Transverse colon (tissue), 4 donors: ENCODE results near the gene CLASRP. TPM values are rescaled to one million over a fixed set of nuclear protein-coding genes. Genes with fewer than 3 reads are reported as not detected.
"Not testable (repeated sequence)": the region's sequence is repeated elsewhere in the genome, so short reads cannot be mapped to it uniquely, and the experiment has no call there.

Experiments used
- DNase-seq: peaks from one replicate; pipeline ENCODE4 v3.0.0-alpha.2; 2019
- H3K27ac ChIP-seq, 4 donors: fragments of 200-600 bp; sonication (generic); 2 replicates each; pipeline ENCODE4 v1.5.1; 2016 to 2018; ENCODE audit warnings: inconsistent platforms in 4 of 4
- H3K27me3 ChIP-seq: fragments of 200-600 bp; sonication (generic); 2 replicates; pipeline ENCODE4 v1.5.1; 2017; ENCODE audit warnings: inconsistent platforms
- H3K36me3 ChIP-seq, 4 donors: fragments of 200-600 bp; sonication (generic); 2 replicates each; pipeline ENCODE4 v1.5.1; 2017 to 2019; ENCODE audit warnings: inconsistent platforms in 4 of 4
- H3K4me1 ChIP-seq, 4 donors: fragments of 200-600 bp; sonication (generic); 2 replicates each; pipeline ENCODE4 v1.5.1; 2017 to 2020; ENCODE audit warnings: inconsistent platforms in 4 of 4
- H3K4me3 ChIP-seq, 4 donors: fragments of 200-600 bp; sonication (generic); 1 replicate in 1 of 4; 2 replicates in 3 of 4; pipeline versions ENCODE4 v1.5.1 to v1.6.1; 2017 to 2019; ENCODE audit warnings: inconsistent platforms in 4 of 4
- H3K9me3 ChIP-seq, 2 donors: fragments of 200-600 bp; sonication (generic); 2 replicates each; pipeline ENCODE4 v1.5.1; 2017 to 2019; ENCODE audit warnings: inconsistent platforms in 2 of 2
- CTCF ChIP-seq, 5 experiments: fragments of 200-600 bp in 3 of 5; fragments of 450-650 bp in 2 of 5; sonication (generic) in 3 of 5; IDR thresholded peaks; 1 replicate in 2 of 5; 2 replicates in 3 of 5; pipeline ENCODE4 v1.5.1; 2016 to 2017; ENCODE audit warnings: antibody characterized with exemption in 5 of 5, inconsistent platforms in 3 of 5, mild to moderate bottlenecking in 2 of 5, moderate library complexity in 1 of 5
- EP300 ChIP-seq: sonication (generic); formaldehyde crosslinking; IDR thresholded peaks from one replicate; pipeline ENCODE4 v1.6.1; 2017; ENCODE audit warnings: antibody characterized with exemption, low read depth
- POLR2A ChIP-seq: fragments of 450-650 bp; IDR thresholded peaks from one replicate; pipeline ENCODE4 v1.6.1; 2016; ENCODE audit warnings: antibody characterized with exemption, mild to moderate bottlenecking, moderate library complexity
- POLR2AphosphoS5 ChIP-seq, 3 donors: sonication (generic); formaldehyde crosslinking; IDR thresholded peaks; one replicate each; pipeline ENCODE4 v1.6.1; 2016; ENCODE audit warnings: antibody characterized with exemption in 3 of 3
- WGBS, 2 donors: methylation state at CpG; one replicate each; pipeline ENCODE4 v1.1.5; 2018; ENCODE audit warnings: low coverage in 1 of 2; 5-methylcytosine and 5-hydroxymethylcytosine counted together
- in situ Hi-C, 4 donors: fragments of 200-750 bp; cut with MboI; loops; one replicate each; pipeline versions ENCODE4 v1.15.0 to v1.15.1; 2017; ENCODE audit warnings: low sequenced_read_pairs in 3 of 4, low pct_ligation_motif_present in 1 of 4, low pct_unique_long_range_greater_than_20kb in 1 of 4
- intact Hi-C: fragments of 100-400 bp; cut with DNase I; formaldehyde crosslinking; loops from one replicate; pipeline ENCODE4 v1.15.1; 2023; ENCODE audit warnings: low total_unique reads
- total RNA-seq, 4 donors: library from RNA; depleted of rRNA; stranded (reverse); fragments of >200 nt; gene quantifications; one replicate each; pipeline ENCODE4 v1.1.0, GENCODE V29; 2016

The CLASRP gene
- total RNA-seq, 4 donors from 2014 or later: 82.6 to 382 (median 100) TPM

DNA sequence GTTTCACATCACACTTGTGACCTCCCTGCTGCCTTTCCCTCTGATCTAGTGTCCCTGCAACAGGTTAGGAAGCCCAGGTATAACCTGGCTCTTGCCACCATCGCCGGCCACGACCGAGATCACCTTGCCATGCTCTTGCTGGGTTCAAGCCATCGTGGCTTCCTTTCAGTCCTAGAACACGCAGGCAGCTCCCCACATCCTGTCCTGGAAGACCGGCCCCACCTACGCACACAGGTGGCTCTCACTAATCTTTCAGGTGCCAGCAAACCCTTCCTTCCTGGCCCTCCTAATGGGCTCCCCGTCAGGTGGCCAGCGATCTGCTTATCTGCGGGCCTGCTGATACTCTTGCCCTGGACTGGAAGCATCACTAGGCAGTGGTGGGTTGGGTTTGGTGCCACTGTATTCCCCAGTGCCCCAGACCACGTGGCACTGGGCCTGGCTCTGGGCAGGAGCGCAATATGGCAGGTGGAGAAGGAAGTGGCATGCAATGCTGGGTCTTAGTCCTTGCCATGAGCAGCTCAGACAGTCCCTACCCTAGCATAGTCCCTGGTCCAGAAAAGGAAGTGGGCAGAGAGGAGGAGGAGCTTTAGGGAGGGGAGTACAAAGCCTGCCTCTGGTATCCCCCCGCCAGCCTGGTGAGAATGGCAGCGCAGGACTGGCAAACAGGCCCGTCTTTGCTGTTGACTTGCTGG, 66.0 kb downstream of the CLASRP start:
- DNase-seq: no peak
- WGBS, 2 donors: 68% methylated on average over 13 of the region's 16 CpGs; no CpG with 5 or more reads in 1 of the 2 donors
- H3K9me3 ChIP-seq: no peaks in the 10 kb centered on the region
- peaks cover 5 to 41% (median 27%) of the 10 kb centered on the region in 4 donors for H3K4me1 ChIP-seq
- H3K27me3 ChIP-seq: no peaks in the 10 kb centered on the region
- H3K36me3 ChIP-seq: no peaks in the 10 kb centered on the region
- H3K27ac ChIP-seq: peak overlapping the region in 2 of 4 donors; percentile 7 to 31
- TF ChIP-seq CTCF (IDR thresholded peaks at IDR 0.05): no peak
- no peak for TF ChIP-seq EP300
- no peak for TF ChIP-seq POLR2AphosphoS5 (IDR thresholded peaks at IDR 0.05)
- no peak for TF ChIP-seq POLR2A
- in situ Hi-C loops: no loop called here
- intact Hi-C loops: loop anchor here (10.0 kb wide), 1 partner anchor 240 kb away; the partner anchor contains the start of gene KLC3
- H3K4me3 ChIP-seq: no peak overlapping the region

- peaks cover 5 to 32% (median 26%) of the 10 kb centered on the region in 4 donors for H3K4me1 ChIP-seq
- DNase-seq, in situ Hi-C loops, H3K4me3 ChIP-seq, H3K27me3 ChIP-seq, H3K36me3 ChIP-seq, H3K9me3 ChIP-seq, H3K27ac ChIP-seq: not testable (repeated sequence)
- 90 to 100% methylated on average over 2 to 11 of the region's 11 CpGs for WGBS, 2 donors
- intact Hi-C loops: loop anchor here (10.0 kb wide), 1 partner anchor 238 kb away; the partner anchor contains the start of gene KLC3
Observed at GRCh38 chr19:45106363-45106762, 67.5 kb downstream of the CLASRP start.

DNA sequence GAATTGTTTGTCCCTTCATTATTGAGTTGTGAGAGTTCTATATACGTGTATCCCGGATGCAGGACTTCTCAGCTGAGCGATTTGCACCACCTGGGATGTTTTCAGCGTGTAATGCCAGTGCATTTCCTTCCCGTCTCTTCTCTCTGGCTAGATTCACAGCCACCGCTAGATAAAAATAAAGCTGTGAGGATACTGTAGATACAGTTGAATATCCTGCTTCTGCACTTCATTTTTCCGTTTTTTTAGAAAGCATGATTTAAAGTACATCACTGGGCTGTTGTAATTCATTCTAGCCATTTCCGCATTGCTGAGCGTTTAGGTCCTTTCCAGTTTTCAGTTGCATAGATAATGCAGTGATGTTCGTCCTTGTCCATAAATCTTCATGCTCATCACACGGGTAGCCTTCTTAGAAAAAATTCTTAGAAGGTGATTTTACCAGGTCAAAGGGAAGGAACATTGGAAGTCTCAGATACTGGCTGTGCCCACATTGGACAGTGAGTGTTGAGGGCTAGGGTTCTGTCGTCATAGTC, 68.8 kb downstream of the CLASRP start:
- H3K9me3 ChIP-seq: no peaks in the 10 kb centered on the region
- H3K36me3 ChIP-seq: no peaks in the 10 kb centered on the region
- DNase-seq: no peak
- intact Hi-C loops: loop anchor here (10.0 kb wide), 1 partner anchor 237 kb away; the partner anchor contains the start of gene KLC3
- H3K4me1 ChIP-seq: peaks cover 12 to 38% (median 30%) of the 10 kb centered on the region in 4 donors
- H3K27me3 ChIP-seq: no peaks in the 10 kb centered on the region
- in situ Hi-C loops: no loop called here
- no peak overlapping the region for H3K27ac ChIP-seq
- WGBS, 2 donors: 76 to 86% methylated on average over 9 to 12 of the region's 12 CpGs
- no peak for TF ChIP-seq CTCF (IDR thresholded peaks at IDR 0.05)
- no peak for TF ChIP-seq POLR2AphosphoS5 (IDR thresholded peaks at IDR 0.05)
- TF ChIP-seq POLR2A: no peak
- no peak for TF ChIP-seq EP300
- H3K4me3 ChIP-seq: no peak overlapping the region

DNA sequence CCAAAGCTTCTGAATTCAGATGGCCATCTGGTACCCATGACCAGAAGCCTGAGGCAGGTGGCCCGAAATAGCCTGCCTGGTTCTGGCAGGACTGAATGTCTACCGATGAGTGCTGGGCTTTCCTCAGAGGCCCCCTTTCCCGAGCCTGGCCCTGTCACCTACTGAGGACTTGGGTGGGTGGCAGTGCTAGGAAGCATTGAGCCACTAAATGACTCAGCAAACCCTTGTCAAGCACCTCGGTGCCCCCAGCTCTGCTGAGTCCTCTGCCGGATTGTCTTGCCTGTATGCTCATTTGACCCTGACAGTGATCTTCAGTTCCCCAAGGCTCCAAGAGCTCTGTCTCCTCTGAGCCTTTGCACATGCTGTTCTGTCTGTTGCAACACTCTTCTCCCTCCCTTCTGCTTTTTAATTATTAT, 72.0 kb downstream of the CLASRP start:
- Histone ChIP-seq H3K9me3 (no peaks in the 10 kb centered on the region), H3K27ac (no peak overlapping the region), H3K36me3 (no peaks in the 10 kb centered on the region), H3K4me1 (peaks cover 9 to 33% (median 26%) of the 10 kb centered on the region in 4 donors), H3K4me3 (no peak overlapping the region), H3K27me3 (no peaks in the 10 kb centered on the region)
- TF ChIP-seq CTCF (IDR thresholded peaks at IDR 0.05): no peak
- no peak for TF ChIP-seq POLR2A
- intact Hi-C loops (no loop called here), in situ Hi-C loops (no loop called here)
- no peak for DNase-seq
- 81% methylated on average over 5 of the region's 5 CpGs; no CpG with 5 or more reads in 1 of the 2 donors for WGBS, 2 donors
